HG02884 (cell line): ENCODE results near the gene PLK5.
"Not testable (repeated sequence)": the region's sequence is repeated elsewhere in the genome, so short reads cannot be mapped to it uniquely, and the experiment has no call there.

ENCODE experiments used
- ATAC-seq: cut with Tn5 transposase; IDR thresholded peaks from one replicate; pipeline ENCODE4 v1.9.1; 2021; ENCODE audit warnings: mild to moderate bottlenecking, moderate library complexity; ENCODE audit not compliant: unreplicated experiment

PLK5 gene

DNA sequence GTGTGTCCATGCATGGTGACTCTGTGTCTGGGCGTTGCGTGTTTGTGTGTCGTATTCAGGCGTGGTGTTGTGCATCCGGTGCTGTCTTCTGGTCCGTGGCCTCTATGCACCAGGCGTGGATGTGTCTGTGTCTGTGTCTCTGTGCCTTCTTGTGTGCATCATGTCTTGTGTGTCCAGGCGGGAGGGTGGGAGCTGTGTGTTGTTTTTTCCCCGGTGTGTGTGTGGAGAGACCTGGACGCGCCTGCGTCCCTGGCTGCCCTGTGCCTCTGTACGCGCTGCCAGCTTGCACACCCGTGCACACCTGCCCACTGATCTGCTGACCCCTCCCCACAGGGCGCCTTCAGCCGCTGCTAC, 1.1 kb downstream of the PLK5 start:
- ATAC-seq: no peak

DNA sequence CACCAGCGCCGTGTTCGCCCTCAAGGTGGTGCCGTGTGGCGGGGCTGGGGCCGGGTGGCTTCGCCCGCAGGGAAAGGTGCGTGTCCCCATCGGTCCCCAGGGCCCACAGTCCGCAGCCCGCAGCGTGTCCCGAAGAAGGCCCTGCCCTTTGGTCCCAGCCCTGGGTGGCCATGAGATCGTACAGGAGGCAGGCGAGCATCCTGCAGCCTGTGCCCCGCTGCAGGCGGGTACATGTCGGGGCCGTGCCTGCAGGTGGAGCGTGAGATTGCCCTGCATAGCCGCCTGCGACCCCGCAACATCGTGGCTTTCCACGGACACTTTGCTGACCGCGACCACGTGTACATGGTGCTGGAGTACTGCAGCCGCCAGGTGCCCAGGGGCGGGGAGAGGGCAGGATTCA, 1.5 kb downstream of the PLK5 start:
- no peak for ATAC-seq

DNA sequence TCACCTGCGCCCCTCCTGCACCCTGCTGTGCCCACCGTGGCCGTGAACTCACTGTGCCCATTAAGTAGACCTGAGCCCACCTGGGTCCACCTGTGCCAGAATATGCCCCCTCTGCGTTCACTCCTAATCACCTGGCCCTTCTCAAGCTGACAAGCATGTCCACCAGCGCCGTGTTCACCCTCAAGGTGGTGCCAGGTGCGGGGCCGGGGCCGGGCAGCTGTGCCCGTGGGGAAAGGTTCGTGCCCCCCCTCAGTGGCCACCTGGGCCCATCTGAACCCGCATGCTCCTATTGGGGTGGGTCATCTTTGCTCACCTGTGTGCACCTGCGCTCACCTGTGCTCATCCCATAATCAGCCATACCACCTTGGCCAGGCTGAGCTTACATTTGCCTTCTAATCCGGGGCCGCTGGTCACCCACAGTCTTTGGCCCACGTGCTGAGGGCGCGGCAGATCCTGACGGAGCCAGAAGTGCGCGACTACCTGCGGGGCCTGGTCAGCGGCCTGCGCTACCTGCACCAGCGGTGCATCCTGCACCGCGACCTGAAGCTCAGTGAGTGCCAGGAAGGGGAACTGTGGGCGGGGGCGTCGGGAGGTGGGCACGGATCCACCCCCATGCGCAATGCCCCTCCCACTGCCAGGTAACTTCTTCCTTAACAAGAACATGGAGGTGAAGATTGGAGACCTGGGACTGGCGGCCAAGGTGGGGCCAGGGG, 2.3 kb downstream of the PLK5 start:
- ATAC-seq: no peak

DNA sequence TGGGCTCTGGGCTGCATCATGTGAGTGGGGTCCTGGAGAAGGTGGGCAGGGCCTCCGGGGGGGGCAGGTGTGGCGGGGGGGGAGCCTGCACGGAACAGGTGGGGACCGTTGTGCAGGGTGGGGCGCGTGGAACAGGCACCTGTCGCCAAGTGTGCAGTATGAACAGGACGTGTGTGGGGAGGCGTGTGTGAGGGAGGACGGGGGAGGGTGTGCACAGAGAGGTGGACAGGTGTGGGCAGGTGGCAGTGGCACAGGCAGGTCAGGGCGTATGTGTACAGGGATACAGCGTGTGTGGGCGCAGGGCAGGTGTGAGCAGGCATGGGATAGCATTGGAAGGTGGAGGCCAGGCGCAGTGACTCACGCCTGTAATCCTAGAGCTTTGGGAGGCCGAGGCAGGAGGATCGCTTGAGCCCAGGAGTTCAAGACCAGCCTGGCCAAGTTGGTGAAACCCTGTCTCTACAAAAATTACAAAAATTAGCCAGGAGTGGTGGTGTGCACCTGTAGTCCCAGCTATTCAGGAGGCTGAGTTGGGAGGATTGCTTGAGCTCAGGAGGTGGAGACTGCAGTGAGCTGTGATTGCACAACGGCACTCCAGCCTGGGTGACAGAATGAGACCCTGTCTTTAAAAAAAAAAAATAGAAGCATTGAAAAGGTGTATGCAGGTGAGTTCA, 3.2 kb downstream of the PLK5 start:
- ATAC-seq: no peak

DNA sequence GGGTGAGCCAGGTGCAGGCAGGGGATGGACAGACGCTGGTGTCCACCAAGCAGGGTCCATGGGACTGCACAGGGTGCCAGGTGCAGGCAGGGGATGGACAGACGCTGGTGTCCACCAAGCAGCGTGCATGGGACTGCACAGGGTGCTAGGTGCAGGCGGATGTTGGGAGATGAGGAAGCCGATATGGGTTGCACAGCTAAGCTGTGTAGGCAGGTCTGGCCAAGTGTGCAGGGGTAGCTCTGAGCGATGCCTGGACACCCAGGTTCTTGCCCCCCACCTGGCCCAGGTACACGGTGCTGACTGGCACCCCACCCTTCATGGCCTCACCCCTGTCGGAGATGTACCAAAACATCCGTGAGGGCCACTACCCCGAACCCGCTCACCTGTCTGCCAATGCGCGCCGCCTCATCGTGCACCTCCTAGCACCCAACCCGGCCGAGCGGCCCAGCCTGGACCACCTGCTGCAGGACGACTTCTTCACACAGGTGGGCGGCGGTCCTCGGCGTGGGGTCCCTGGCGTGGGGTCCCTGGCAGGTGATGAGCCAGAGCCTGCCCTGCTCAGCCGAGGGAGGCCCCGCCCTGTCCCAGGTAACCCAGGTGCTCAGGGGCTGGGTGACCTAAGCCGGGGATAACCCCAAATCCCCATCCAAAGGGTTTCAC, 3.9 kb downstream of the PLK5 start:
- no peak for ATAC-seq

DNA sequence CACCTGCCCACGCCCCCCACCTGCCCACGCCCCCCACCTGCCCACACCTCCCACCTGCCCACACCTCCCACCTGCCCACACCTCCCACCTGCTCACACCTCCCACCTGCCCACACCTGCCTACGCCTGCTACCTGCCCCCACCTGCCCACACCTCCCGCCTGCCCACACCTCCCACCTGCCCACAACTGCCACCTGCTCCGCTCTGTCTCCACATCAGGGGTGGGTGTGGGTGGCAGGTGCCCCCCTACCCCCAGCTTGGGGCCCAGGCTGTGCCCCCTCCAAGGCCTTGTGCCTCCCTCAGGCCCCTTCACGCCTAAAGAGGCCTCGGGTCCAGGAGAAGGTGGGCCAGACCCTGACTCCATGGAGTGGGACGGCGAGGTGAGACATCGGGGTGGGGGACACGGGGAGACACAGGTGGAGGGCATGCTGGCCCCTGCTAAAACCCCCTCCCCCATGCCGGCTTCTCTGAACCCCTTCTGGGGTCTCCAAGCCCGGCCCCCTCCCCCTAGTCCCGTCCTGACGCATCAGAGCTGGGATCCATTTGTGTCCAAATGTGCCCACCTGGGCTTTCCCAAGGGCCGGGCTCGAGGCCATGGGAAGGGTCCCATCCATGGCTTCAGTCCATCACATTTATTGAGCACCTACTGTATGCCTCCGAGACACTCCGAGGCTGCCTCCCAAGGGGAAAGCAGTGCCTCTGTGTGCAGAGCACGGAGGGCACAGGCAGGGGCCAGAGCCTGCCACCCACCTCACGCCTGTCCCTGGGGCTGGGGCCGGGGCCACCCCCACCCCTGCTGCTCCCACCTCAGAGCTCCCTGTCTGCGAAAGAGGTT, 4.9 kb downstream of the PLK5 start:
- ATAC-seq: no peak

DNA sequence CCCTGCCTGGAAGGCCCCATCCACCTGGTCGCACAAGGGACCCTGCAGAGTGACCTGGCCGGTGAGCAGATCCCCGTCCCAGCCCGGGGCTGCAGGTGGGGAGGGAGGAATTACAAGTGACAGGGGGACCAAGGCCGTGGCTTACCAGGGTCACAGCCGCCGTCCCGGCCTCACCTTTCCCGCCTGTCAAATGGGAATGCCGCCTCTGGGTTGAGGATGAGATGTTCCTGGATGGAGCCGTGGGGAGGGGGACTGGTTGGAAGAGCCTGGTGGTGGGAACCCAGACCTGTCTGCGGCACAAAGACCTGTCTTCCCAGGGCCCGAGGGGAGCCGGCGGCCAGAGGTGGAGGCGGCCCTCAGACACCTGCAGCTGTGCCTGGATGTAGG, 5.5 kb downstream of the PLK5 start:
- no peak for ATAC-seq

DNA sequence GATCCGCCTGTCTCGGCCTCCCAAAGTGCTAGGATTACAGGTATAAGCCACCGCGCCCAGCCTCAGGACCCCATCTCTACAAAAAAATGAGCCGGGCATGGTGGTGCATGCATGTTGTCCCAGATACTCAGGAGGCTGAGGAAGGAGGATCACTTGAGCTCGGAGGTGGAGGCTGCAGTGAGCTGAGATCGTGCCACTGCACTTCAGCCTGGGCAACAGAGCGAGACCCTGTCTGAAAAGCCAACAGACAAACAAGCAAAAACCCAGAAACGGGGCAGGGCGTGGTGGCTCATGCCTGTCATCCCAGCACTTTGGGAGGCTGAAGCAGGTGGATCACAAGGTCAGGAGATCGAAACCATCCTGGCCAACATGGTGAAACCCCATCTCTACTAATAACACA, 7.0 kb downstream of the PLK5 start:
- not testable (repeated sequence) for ATAC-seq

DNA sequence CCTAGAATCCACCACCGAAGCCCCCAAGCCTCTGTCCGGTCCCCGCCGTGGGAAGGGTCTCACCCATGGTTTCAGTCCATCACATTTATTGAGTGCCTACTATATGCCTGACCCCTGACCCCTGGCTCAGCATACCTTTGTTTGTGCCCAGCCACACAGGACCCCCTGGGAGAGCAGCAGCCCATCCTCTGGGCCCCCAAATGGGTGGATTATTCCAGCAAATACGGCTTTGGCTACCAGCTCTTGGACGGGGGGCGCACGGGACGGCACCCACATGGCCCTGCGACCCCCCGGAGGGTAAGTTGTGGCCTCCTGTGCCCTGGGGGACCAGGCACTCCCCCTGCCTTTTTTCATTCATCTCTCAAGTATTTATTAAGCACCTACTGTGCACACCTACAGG, 7.7 kb downstream of the PLK5 start:
- ATAC-seq: no peak

DNA sequence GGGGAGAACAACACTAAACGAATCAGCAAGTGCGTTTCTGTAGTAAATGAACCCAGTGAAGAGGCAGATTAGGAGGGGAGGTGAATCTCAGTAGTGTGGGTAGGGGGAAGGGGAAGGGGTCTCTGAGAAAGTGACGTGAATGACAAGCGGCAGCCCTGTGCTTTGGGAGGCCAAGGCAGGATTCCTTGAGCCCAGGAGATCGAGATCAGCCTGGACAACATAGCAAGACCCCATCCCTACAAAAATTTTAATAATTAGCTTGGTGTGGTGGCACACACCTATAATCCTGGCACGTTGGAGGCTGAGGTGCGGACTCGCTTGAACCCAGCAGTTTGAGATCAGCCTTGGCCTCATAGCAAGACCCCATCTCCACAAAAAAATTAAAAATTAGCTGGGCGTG, 8.1 kb downstream of the PLK5 start:
- ATAC-seq: no peak

DNA sequence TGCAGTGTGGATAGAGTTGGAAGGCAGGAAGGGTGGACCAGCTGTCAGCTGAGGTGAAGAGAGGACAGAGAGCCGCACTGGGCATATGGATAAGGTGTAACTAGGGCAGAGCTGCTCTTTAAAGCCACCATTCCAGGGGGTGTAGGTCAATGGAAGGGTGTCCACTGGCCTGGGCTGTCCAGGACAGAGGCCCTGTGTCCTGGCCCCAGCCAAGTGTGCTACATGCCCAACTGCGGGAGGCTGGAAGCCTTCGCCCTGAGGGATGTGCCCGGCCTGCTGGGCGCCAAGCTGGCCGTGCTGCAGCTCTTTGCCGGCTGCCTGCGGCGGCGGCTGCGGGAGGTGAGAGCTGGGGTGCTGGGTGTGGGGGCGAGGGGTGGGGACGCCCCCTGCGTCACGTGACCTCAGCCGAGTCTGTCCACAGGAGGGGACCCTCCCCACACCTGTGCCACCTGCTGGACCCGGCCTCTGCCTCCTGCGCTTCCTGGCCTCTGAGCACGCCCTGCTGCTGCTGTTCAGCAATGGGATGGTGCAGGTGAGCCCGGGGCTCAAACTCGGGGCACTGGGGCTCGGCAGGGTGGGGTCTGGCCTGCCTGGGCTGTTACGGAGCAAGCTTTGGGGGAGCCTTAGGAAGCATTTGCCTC, 9.8 kb downstream of the PLK5 start:
- ATAC-seq: no peak

DNA sequence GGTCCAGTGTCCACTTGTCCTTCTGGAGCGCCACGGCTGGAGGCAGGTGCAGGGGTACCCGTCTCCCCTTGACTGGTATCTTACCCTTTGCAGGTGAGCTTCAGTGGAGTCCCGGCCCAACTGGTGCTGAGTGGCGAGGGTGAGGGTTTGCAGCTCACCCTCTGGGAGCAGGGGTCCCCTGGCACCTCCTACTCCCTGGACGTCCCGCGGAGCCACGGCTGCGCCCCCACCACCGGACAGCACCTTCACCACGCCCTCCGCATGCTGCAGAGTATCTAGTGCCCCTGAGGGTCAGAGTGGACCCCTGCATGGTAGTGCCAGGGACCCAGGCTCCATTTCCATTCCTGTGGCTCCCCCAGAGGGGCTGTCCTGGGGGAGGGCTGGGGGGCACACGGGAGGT, 11.1 kb downstream of the PLK5 start:
- ATAC-seq: no peak

DNA sequence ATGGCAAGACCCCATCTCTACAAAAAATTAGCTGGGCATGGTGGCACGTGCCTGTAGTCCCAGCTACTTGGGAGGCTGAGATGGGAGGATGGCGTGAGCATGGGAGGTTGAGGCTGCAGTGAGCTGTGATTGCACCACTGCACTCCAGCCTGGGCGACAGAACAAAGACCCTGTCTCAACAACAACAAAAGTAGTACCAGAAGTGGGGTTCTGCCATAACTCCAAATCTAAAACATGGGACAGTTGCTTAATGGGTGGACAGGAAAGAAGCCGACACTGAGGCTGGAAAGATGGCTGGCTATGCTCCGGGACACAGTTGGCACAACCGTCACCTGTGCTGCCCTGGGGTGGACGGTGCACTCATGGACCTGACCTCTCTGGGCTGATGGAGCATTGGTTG, 11.8 kb downstream of the PLK5 start:
- ATAC-seq: not testable (repeated sequence)

DNA sequence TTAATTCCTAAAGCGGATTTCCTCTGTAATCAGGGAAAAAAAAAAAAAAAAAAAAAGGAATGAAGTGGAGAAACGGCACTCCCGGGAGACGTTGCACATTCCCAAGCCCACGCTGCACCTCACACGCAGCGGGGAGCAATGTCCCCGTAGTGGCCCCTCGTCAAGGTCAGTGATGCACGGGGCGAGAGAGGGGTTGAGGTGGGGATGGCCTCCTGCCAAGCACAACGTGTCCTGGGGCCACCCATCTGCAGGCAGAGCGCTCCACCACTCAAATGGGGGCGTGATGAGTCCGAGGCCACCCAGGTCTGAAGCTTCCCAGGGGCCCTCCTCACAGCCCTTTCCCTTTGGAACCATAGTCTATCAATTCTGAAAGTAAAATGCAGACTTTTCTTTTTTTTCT, 15.1 kb downstream of the PLK5 start:
- ATAC-seq: no peak

DNA sequence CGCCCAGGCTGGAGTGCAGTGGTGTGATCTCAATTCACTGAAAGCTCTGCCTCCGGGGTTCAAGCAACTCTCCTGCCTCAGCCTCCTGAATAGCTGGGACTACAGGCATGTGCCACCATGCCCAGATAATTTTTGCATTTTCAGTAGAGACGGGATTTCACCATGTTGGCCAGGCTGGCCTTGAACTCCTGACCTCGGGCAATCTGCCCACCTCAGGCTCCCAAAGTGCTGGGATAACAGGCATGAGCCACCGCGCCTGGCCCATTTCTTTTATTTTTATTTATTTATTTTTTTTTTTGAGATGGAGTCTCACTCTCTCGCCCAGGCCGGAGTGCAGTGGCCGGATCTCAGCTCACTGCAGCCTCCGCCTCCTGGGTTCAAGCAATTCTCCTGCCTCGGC, 15.9 kb downstream of the PLK5 start:
- not testable (repeated sequence) for ATAC-seq

DNA sequence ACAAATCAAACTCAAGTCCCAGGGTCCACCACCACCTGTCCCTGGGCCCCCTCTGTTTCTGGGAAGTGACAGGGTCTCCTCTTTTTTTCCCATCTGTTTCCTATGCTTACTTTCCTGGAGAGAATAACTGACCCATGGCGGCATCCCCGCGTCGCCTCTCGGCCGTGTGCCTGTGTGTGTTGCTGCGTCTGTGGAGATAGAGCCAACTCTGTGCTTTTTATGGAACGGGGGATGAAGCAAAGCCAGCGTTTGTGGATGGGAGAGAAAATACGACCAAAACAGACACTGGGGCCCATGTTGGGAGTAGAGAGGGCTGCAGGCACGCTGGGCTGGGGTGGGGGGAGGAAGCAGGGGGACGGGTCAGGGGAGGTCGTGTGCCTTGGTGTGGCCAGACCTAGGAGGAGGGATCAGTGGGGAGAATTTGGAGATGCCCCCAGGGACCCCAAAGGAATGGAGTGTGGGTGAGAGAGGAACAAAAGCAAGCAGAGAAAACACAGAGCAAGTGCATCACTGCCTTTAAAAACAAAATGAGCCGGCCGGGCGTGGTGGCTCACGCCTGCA, 16.6 kb downstream of the PLK5 start:
- ATAC-seq: no peak

DNA sequence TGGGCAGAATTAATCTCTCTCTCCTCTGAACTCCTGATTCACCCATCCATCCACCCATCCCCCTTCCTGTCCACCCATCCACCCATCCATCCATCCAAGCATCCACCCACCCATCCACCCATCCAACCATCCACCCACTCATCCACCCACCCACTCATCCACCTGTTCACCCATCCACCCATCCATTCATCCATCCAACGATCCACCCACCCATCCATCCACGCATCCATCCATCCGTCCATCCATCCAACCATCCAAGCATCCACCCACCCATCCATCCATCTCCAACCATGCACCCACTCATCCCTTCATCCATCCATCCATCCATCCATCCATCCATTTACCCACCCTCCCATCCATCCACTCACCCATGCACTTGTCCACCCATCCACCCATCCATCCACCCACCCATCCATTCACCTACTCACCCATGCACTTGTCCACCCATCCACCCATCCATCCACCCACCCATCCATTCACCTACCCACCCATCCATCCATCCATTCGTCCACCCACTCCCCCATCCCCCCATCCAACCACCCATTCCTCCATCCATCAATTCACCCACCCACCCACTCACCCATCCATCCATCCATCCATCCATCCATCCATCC, 25.6 kb downstream of the PLK5 start:
- no peak for ATAC-seq

DNA sequence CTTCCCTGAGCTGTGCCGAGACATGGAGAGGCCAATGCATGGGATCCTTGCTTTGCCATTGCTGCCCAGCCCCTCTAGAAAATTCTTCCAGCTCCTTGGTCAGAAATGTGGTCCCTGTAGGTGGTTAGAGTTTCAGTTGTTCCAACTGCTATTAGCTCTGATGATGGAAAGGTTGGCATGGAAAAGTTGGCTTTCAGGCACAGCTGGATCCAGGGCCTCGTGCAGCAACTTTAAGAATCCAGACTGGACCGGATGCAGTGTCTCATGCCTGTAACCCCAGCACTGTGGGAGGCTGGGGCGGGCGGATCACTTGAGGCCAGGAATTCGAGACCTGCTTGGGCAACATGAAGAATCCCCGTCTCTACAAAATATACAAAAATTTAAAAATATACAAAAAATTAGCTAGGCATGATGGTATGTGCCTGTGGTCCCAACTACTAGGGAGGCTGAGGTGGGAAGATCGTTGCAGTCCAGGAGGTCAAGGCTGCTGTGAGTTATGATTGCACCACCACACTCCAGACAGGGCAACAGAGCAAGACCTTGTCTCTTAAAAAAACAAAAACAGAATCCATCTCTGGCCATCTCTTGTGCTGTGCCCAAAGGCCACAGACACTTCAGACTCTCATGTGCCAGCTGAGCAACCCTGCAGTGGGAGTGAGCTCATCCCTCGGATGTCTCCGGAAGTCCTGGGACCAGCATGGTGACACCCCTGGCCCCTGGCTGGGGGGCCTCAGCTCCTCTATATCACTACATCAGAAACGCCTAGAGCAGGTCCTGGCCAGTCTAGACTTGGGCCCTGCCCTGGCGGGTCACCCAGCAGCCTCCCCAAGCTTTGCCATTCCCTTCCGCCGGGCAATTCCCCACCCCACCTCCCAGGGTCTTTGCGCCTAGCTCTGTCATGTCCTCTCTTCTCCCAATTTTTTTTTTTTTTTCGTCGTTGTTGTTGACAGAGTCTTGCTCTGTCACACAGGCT, 27.5 kb downstream of the PLK5 start:
- ATAC-seq: no peak

DNA sequence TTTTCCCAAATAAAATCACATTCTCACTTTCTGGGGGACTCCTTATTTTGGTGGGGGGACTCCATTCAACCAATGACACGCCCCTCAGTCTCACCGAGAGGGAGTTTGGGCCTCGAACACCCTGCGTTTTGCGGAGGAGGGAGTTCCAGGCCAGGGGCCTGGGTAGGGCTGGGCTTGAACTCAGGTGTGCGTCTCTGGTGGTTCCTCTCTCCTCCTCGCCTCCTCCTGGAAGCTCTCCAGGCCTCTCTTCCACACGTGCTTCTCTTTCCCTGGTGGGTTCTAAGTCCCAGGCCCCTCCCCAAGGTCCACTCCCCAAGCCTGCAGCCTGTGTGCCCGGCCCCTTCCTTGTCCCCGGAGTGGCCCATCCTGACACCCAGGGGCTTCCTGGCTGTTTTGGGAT, 29.5 kb downstream of the PLK5 start:
- no peak for ATAC-seq
